Measurements from ENCODE around the gene MFF.

MFF gene

DNA sequence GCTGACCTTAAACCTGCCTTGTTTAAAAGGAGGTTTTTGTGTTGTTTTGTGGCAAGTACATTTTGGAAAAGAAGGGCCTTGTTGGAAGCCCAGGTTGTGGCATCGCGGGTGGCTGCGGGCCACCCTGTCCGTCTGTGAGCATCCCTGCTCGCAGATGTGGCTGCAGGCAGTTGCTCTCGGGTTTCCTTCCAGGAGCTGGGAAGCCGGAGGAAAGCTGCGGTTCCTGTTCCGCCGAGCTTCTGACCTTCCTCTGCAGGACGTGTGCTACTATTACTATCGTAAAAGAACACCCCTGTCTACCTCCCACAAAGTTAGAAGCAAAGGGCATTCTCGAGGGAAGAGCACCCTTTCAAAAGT, 766 bp downstream of the MFF start:
- peak; percentile 52 for DNase-seq (ENCODE audit: low read depth)
- TF ChIP-seq, protein P1, sequence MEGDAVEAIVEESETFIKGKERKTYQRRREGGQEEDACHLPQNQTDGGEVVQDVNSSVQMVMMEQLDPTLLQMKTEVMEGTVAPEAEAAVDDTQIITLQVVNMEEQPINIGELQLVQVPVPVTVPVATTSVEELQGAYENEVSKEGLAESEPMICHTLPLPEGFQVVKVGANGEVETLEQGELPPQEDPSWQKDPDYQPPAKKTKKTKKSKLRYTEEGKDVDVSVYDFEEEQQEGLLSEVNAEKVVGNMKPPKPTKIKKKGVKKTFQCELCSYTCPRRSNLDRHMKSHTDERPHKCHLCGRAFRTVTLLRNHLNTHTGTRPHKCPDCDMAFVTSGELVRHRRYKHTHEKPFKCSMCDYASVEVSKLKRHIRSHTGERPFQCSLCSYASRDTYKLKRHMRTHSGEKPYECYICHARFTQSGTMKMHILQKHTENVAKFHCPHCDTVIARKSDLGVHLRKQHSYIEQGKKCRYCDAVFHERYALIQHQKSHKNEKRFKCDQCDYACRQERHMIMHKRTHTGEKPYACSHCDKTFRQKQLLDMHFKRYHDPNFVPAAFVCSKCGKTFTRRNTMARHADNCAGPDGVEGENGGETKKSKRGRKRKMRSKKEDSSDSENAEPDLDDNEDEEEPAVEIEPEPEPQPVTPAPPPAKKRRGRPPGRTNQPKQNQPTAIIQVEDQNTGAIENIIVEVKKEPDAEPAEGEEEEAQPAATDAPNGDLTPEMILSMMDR (IDR thresholded peaks at IDR 0.05; ENCODE audit: insufficient read depth, low read depth, low read length, missing control alignments), result no peak
- H3K4me3 ChIP-seq (ENCODE audit: low read length), result peak overlapping the region; percentile 96

DNA sequence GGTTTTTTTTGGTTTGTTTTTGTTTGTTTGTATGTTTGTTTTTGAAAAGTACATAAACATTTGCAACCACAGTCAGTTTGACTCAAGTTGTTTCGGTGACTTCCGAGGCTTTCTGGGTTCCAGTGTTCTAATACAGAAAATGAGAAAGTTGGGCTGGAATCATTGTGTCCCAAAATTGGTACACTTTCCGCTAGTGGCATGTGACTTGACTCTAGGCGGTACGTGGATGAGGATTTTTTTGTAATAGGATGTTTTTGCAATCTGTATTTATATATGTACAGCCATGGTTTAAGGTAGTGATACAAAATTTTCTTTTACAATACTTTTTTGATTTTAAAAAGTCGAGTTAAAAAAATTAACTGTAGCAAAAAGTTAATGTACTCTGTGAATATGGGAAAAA, 1.7 kb downstream of the MFF start:
- H3K4me3 ChIP-seq (ENCODE audit: low read length), result peak overlapping the region; percentile 96
- DNase-seq (ENCODE audit: low read depth), result no peak
- TF ChIP-seq, protein P1 (IDR thresholded peaks at IDR 0.05; ENCODE audit: insufficient read depth, low read depth, low read length, missing control alignments), result no peak

DNA sequence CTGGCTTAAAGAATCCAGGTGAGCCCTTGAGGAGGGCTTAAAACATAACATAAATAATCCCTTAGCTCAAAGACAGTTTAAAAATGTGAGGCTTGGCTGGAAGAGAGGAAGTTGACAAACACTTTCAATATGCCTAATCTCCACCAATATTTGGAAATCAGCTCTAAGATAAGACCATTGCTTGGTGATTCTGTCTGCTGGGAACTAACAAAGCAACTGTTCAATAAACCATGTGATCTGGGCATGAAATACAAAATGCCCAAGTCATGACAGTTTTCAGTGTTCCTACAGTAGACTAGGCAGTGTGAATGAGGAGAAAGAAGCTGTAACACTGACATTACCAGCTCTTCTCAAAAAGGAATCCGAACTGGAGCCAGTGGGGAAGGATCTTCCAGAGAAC, 10.7 kb downstream of the MFF start:
- H3K4me3 ChIP-seq (ENCODE audit: low read length), result no peak overlapping the region
- no peak for DNase-seq (ENCODE audit: low read depth)
- TF ChIP-seq, protein P1 (IDR thresholded peaks at IDR 0.05; ENCODE audit: insufficient read depth, low read depth, low read length, missing control alignments), result no peak

DNA sequence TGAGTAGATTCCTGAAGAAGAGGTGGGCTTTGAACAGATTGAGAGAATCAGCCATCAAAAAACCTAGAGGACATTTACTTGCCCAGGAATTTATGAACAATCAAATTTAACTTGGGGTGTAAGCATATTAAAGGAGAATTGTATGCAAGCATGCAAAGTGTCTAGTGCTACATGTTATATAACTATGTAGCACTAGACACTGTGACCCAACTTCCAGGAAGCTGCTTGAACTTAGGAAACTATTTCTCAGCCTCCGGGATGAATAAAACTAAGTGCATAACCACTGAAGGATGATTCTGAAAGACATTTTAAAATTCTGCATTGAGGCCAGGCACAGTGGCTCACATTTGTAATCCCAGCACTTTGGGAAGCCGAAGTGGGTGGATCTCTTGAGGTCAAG, 12.4 kb downstream of the MFF start:
- no peak overlapping the region for H3K4me3 ChIP-seq (ENCODE audit: low read length)
- no peak for DNase-seq (ENCODE audit: low read depth)
- TF ChIP-seq, protein P1 (IDR thresholded peaks at IDR 0.05; ENCODE audit: insufficient read depth, low read depth, low read length, missing control alignments), result no peak

DNA sequence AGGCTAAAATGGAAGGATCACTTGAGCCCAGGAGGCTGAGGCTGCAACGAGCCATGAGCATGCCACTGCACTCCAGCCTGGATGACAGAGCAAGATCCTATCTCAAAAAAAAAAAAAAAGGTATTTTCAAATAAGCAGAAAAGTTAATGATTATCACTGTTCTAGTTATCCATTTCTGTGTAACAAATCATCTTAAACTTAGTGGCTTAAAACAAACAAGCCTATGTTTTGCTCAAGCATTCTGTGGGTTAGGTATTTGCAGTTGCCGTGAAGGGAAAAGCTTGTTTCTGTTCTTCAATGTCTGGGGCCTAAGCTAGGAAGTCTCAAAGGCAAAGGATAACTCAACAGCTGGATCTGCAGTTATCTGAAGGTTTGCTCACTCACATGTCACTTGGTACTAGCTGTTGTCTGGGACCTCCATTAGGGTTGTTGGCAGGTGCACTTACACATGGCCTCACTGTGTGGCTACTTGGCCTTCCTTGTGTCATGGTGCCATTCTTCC, 14.1 kb downstream of the MFF start:
- H3K4me3 ChIP-seq (ENCODE audit: low read length), result no peak overlapping the region
- DNase-seq (ENCODE audit: low read depth), result no peak
- TF ChIP-seq, protein P1 (IDR thresholded peaks at IDR 0.05; ENCODE audit: insufficient read depth, low read depth, low read length, missing control alignments), result no peak

DNA sequence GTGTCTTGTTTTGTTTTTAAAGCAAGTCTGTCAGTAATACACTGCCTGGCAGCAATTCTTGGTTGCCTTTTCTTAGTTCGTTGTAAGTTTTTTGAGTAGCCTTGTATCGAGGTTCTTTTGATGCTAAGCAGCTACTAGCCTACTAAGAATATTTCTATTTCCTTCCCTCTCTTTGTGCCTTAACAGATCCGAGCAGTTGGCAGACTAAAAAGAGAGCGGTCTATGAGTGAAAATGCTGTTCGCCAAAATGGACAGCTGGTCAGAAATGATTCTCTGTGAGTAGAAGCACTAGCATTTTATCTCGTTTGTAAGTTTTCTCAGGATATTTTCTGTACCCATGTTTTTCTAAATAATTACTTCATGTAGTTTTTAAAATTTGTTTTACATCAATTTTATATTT, 15.1 kb downstream of the MFF start:
- TF ChIP-seq, protein P1 (IDR thresholded peaks at IDR 0.05; ENCODE audit: insufficient read depth, low read depth, low read length, missing control alignments), result no peak
- no peak overlapping the region for H3K4me3 ChIP-seq (ENCODE audit: low read length)
- DNase-seq (ENCODE audit: low read depth), result no peak

DNA sequence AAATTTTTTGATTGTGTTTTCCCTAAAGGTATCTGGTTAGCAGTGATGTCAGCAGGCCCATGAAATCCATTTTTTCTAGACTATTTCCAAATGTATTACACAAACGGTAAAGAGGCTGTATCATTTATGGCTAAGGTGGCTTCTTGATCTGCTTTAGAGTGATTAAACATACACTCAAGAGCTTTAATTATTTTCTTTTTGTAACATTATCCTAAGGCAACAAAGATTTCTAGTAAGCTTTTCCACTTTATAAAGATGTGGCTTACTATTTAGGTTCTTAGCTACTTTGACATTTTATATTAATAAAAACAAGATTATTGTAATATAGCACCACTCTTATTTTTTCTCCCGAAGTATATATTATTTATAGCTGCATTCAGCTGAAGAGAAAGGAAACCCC, 16.5 kb downstream of the MFF start:
- TF ChIP-seq, protein P1 (IDR thresholded peaks at IDR 0.05; ENCODE audit: insufficient read depth, low read depth, low read length, missing control alignments), result no peak
- no peak for DNase-seq (ENCODE audit: low read depth)
- H3K4me3 ChIP-seq (ENCODE audit: low read length), result no peak overlapping the region

All from epithelial cell of esophagus (primary cell).